NCI-H187 treated with DMSO at 0.1 percent for 48 hours (cell line): Measurements from ENCODE around the gene RIPOR3.
"Not testable (repeated sequence)": the region's sequence is repeated elsewhere in the genome, so short reads cannot be mapped to it uniquely, and the experiment has no call there.

ENCODE experiments used
- DNase-seq: peaks from one replicate; lab custom pipeline; 2025; lab: John Stamatoyannopoulos, UW

RIPOR3 gene

DNA sequence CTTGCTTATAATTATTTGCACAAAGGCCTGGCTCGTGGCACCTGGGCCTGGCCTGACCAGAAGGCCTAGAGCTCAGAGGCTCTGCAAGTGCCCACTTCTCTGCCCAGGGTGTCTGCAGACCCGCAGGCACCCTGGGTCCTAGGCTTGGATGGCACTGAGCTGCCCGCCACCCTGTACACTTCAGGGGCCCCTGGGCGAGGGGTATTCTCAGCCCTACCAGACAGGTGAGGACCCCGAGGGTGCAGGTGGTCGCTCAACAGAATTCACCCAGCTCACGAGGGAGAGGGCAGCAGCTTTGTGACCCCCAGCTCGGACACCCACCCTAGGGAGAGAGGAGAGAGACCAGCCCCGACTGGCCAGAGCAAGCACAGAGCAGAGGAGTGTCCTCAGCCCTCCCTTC, 83.9 kb downstream of the RIPOR3 start:
- DNase-seq, result no peak

DNA sequence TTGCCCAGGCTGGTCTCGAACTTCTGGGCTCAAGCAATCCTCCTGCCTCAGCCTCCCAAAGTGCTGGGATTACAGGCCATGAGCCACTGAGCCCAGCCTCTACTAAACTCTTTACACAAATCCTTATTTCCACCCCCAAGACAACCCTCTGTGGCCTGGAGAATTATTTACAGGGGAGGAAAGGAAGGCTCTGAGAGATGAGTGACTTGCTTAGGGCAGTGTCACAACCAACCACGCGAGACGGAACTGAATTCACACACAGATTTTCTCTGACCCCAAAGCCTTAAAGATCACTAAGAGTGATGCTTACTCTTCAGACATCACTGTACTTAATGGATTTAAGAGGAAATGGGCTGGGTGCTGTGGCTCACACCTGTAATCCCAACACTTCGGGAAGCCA, 86.2 kb downstream of the RIPOR3 start:
- DNase-seq, result no peak

DNA sequence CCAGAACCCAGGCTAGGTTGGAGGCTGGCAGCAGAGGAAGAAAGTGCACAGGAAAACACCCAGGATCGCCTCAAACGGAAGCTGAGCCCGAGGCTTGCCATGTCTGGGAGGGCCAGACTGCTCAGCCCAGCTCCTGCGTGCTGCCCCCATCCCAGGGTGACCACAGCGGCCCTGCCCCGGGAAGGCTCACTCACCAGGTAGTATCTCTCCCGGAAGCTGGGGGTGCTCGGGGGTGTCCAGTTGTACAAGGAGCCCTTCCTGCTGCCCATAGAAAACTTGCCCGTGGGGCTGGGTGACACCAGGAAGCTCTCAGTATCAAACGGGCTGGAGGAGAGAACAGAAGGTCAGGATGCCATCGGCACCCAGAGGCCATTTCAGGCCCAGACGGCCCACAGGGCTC, 86.9 kb downstream of the RIPOR3 start:
- DNase-seq, result no peak

DNA sequence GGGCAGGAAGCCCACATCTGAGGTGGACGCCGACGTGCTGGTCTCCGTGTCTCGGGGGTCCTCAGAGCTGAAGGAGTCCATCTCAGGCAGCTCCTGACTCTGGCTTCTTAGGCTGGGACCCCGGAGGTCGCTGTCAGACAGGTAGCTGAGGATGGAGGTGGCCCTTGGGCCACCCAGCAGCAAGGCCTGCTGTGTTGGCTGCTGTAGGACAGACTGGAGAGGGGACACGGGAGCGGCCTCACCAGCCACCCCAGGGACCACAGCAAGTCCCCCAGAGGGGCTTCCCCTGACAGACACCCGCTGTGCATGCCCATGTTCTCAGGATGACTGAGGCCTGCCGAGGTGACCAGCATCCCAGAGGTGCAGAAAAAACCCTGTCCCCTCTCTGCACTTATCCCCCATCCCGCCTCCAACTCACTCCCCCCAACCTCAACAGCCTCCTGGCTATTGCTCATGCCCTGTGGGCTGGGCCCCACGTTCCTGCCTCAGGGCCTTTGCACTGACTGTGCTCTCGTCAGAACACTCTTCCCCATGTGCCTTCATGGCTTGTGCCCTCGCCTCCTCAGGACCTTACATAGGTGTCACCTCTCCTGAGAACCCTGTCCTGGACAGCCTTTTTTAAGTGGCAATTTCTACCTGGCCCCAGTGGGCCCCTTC, 88.8 kb downstream of the RIPOR3 start:
- no peak for DNase-seq

- DNase-seq, result no peak
Measured at GRCh38 chr20:50601511-50602431, 89.6 kb downstream of the RIPOR3 start.

DNA sequence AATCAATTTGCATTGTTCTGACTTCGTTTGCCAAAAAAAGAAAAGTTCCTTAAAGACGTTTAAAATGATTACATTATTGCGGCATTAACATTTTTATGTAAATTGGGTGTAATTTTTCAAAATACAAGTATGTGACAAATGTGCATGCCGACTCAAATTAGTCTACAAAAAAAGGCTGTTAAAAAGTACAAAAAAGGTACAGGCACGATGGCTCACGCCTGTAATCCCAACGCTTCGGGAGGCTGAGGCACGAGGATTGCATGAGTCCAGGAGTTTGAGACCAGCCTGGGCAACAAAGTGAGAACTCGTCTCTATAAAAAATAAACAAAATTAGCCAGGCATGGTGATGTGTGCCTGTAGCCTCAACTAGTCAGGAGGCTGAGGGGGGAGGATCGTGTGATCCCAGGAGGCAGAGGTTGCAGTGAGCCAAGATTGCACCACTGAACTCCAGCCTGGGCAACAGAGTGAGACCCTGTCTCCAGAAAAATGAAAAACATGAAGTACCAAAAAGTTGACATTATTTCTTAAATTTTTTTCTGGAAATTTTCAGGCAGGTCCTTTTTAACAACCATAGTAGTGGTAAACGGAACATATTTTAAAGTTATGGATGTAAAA, 91.0 kb downstream of the RIPOR3 start:
- no peak for DNase-seq

GRCh38 chr20:50598768-50599167, 92.6 kb downstream of the RIPOR3 start:
- not testable (repeated sequence) for DNase-seq

- no peak for DNase-seq
Measured at GRCh38 chr20:50598074-50598473, 93.3 kb downstream of the RIPOR3 start.

GRCh38 chr20:50597406-50597969, 93.9 kb downstream of the RIPOR3 start:
- DNase-seq, result no peak

DNA sequence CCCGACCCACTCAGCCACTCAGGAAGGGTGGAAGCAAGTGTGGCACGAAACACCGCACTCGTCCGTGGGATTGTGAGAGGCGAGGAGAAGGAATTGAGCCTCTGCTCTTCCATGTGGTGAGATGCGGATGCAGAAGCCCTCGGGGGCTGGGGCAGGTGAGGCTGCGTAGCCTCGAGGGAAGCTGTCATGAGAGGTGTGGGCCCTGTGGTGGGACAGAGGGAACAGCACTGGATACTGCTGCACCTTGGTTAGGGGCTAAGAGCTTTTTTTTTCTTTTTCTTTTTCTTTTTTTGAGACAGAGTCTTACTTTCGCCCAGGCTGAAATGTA, 94.7 kb downstream of the RIPOR3 start:
- no peak for DNase-seq

DNA sequence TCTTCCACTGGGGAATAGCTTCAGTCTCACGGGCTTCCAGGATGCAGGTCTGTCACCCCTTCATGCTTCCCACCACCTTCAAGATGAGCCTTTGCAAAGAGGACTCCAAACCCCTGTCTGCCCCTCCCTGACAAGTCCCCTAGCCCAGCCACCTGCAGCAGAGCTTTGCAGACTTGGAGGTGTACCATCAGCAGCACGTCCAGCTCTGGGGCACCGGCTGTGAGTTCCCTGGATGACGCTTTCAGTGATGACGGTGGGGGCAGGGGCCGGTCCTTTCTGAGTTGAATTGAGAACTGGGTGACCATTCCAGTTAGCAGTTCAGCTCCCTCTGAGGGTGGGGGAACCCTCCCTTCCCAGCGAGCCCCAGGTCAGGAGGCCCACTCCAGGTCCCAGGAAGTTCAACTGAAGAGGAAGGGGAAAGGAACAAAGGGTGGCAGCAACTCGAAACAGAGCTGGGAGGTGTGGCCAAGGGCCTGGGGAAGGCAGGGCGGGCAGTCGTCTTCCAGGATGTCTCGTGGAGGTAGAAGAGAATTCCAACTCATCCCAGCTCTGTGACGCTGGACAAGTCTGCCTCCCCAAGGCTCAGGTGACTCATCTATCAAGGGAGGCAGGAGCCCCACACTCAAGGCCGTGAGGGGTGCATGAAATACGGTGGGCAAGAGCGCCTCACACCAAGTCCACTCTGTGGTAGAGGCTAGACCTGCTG, 95.2 kb downstream of the RIPOR3 start:
- no peak for DNase-seq

DNA sequence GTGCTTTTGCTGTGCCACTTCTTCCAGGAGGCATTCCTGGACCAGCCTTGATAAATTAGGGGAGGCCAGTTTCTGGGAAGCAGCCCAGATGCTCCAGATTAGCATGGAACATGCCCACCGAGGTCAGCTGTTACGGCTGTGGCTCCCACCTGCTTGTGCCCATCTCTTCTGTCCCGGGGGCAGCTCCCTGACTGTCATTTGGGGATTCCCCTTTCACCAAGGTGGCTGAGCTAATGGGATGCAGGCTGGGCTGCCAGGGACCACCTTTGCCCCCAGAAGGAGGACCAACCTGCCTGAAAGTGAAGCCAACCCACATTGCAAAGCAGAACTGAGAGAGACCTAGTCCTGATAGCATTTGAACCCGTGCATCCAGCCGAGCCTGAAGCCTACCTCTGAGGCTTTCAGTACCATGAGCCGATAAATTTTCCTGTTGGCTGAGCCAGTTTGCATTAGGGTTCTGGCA, 95.9 kb downstream of the RIPOR3 start:
- no peak for DNase-seq

DNA sequence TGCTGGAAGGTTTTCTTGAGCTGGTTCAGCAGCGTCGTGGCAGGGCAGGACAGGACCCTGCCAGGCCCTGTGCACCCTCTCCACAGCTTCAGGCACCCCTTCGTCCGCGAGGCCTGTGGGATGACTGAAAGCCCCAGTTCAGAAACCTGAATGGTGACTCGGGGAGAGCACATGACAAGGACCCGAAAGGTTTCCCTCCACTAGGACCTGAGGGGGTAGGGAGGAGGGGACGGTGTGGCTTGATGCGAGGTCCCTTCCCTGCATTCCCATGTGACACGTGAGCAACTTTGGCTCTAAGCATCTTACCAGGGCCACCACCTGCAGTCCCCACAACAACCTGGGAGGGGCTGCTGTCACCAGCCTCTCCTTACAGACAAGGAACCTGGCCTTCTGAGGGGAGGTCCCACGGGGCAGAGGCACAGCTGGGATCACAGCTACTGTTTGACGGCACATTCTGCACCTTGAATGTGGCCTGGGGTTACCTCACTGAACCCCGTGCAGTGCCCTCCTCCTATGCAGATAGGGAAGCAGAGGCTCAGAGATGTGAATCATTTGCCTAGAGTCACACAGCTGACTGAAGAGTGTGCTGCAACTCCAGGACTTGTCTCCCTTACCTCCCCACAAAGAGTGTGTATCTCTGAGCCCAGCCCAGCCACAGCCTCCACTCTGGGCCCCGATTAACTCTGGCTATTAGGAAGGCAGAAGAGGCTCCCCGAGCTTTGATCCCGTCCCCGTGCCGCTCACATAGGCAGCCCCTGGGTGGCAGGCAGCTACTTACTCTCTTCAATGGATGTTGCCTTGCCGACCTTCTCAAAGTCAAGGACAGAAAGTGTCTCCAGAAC, 96.5 kb downstream of the RIPOR3 start:
- no peak for DNase-seq

DNA sequence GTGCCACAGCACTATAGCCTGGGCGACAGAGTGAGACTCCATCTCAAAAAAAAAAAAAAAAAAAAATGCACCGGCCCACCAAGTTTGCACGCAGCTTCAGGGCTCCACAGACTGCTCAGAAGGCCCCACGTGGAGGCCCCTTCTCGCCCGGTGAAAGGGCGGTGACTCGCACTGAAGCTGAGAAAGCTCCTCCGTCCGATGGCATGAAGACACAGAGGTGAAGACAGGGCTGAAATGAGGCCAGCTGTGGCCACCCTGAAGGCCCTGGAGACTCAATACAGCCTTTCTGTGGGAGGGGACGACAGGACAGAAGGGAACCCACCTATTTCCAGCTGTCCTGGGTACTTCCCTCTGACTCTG, 97.1 kb downstream of the RIPOR3 start:
- DNase-seq, result no peak

GRCh38 chr20:50593005-50593335, 98.4 kb downstream of the RIPOR3 start:
- DNase-seq, result no peak

DNA sequence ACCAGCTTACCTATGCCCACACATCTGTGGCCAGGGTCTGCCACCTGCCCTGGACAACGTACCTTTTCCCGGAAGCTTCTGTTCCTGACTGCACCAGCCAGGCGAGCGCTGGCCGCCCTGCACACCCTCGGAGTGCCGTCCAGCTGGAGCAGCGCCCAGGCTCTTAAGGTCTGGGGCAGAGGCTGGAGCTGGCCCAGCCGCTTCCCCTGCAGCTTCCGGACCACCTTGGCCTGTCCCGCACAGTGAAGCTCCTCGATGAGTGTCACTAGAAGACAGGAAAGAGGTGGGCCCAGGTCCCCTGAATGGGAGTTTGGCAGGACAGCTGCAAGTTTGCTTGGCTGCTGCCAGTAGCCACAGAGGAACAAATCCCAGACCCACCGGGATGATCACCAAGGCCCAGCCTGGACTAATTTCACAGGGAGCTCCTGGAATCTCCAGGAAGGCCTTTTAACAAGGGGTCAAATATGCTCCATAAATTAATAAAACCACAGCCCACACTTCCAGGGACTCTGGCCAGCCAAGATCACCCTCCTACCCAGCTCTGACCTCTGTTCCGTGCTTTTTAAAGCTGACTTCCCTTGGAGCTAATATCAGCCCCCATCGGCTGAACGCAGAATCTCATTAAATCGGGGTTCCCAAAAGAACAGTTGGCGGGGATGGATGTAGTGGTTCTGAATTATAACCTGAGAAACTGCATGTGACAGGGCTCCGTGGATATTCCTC, 98.9 kb downstream of the RIPOR3 start:
- no peak for DNase-seq

DNA sequence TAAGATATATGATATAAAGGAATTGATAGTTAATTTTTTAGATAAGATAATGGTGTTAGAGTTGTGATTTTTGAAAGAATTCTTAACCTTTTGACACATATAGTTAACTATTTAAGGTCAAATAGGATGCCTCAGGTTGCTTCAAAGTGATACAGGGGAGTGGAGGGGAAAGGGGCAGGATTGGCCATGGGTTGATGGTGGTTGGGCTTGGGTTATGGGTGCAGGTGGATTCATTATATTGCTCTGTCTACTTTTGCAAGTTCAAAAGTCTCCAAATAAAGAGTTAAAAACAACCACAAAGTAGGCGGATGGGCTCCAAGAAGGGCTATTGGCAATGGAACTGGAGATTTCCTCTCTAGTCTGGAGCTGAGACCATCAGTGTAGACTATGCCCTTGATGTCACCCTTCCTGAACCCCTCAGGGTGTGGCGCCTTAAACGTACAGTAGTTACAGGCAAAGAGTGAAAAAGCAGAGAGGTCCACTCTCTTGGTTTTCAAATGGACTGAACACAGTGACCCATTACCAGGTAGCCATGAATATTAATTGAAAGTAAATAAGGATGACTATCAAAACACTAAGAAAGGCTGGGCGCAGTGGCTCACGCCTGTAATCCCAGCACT, 100.0 kb downstream of the RIPOR3 start:
- no peak for DNase-seq

GRCh38 chr20:50590348-50590664, 101.0 kb downstream of the RIPOR3 start:
- DNase-seq, result no peak

- no peak for DNase-seq
Measured at GRCh38 chr20:50589548-50590347, 101.6 kb downstream of the RIPOR3 start.
